LNCaP clone FGC (cell line): ENCODE measurements around the gene B3GNT2.

ENCODE experiments used
- DNase-seq: peaks from one replicate; pipeline ENCODE4 v3.0.0-alpha.2; 2011; ENCODE audit warnings: low read depth
- H3K4me3 ChIP-seq: 2 replicates; pipeline ENCODE4 v1.5.1; 2011; ENCODE audit warnings: mild to moderate bottlenecking, low read depth, low read length, control low read depth
- TF ChIP-seq, protein P1 (sequence below): IDR thresholded peaks from 2 replicates; pipeline ENCODE4 v1.5.1; 2012; ENCODE audit warnings: mild to moderate bottlenecking; ENCODE audit not compliant: control insufficient read depth, insufficient read depth; ENCODE audit errors: extremely low read depth

The B3GNT2 gene

DNA sequence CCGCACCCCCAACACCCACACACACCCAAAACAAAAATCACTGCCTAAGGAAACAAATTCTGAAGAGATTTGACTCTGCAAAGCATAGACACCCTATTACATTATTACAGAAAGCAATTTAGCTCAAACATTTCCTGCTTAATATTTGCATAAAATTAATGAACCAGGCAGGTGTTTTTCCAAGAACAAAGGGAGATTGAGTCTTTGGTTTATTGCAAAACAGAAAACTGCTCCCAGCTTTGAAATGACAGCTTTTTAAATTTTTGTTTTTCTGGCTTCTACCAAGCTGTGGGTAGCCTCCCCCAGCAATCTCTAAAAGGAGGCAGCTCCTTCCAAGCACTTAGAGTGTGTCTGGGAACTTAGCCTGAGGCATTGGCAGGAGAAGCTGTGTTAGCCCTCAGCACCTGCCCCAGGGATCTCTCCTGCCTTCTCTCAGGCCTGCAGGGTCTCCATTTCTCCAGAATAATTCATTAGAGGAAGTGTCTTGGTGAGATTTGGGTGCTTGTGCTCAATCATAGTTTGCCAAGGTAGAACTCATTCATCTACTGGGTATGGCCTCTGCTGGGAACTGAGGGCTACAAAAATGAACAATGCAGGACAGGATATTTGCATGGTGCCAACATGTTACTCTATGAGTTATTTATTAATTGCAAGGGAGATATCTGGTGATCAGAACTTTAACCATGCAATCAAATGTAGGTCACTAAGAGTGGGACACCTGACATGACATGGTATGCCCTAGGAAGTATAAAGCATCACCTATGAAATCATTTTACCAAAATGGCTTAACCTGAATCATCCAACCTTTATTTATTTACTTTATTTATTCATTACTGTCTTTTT is 58.7 kb downstream of the B3GNT2 start:
- TF ChIP-seq, protein P1, sequence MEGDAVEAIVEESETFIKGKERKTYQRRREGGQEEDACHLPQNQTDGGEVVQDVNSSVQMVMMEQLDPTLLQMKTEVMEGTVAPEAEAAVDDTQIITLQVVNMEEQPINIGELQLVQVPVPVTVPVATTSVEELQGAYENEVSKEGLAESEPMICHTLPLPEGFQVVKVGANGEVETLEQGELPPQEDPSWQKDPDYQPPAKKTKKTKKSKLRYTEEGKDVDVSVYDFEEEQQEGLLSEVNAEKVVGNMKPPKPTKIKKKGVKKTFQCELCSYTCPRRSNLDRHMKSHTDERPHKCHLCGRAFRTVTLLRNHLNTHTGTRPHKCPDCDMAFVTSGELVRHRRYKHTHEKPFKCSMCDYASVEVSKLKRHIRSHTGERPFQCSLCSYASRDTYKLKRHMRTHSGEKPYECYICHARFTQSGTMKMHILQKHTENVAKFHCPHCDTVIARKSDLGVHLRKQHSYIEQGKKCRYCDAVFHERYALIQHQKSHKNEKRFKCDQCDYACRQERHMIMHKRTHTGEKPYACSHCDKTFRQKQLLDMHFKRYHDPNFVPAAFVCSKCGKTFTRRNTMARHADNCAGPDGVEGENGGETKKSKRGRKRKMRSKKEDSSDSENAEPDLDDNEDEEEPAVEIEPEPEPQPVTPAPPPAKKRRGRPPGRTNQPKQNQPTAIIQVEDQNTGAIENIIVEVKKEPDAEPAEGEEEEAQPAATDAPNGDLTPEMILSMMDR, result no peak
- no peak for DNase-seq
- H3K4me3 ChIP-seq, result no peak overlapping the region

DNA sequence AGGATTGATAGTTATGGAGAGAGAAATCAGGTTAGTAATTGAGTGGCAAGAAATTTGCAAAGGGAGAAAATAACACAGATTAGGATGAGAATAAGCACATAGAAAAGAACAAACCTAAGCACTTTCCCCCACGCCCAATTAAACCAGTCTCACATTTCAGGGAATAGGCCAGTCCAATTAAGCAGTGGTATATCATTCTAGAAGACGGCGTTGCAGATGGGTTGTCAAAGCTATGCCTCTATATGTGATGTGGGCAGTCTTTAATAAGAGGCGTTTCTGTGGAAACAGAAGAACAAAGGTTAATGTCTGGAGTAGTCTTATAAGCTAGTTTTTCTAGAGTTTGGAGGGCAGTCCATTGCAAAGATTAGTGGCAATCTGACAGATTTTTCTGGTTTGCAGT is 61.6 kb downstream of the B3GNT2 start:
- H3K4me3 ChIP-seq, result no peak overlapping the region
- DNase-seq, result no peak
- TF ChIP-seq, protein P1, result no peak

DNA sequence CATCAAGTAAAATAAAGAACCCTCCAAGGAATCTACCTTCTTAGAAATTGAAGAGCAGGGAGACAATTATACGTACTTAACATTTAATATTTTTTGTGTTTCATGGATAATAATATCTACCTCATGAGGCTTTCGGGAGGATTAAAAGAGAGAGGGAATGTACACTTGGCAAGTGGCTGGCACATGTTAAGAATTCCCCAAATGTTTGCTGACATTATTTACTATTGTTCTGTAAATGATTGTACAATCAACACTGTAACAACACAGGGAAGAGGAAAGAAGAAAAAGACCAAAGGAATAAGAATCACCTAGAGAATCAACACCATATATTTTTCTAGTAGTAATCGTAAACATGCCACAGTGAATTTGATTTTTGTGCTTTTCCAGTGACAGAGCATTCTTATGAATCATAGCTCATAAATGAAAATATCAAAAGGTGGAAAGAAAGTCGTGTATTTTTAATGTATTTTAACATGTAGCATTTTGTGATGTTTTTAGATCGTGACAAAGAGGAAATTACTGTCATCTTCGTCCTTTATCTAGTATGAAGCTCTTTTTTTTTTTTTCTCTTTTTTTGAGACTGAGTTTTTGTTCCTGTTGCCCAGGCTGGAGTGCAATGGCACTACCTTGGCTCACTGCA is 67.3 kb downstream of the B3GNT2 start:
- no peak overlapping the region for H3K4me3 ChIP-seq
- TF ChIP-seq, protein P1, result no peak
- DNase-seq, result peak; percentile 17

DNA sequence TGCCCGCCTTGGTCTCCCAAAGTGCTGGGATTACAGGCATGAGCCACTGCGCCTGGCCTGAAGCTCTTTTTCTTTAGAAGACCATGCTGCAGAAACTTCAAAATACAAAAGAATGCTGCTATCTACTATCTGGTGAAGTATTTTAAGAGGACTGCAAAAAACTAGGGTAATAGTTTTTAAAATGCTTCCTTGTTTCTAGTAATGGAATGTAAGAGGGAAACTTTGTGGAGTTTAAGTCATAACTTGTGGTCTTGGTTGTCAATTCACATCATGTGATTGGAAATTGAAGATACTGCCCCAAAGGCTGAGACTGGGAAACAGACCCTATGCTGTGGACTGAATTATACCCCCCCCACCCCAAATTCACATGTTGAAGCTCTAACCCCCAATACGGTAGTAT is 68.3 kb downstream of the B3GNT2 start:
- TF ChIP-seq, protein P1, result no peak
- H3K4me3 ChIP-seq, result no peak overlapping the region
- no peak for DNase-seq

DNA sequence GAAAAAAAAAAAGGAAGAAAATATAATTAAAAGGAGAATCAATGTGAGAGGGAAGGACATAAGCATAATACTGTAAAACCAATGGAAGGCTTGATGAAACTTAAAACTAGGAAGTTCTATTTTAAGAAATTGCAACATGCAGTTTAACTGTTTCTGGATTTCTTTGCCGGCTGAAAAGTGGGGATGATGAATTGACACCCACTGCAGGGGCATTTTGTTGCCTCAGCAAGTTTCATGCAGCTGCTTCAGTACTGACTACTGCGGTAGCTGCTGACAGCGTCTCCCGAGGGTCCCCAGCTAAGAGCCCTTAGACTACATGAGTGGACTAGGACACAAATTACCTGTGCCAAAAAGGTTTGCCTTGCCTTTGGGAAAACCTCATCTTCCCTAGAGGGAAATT is 69.2 kb downstream of the B3GNT2 start:
- no peak overlapping the region for H3K4me3 ChIP-seq
- TF ChIP-seq, protein P1, result no peak
- no peak for DNase-seq

DNA sequence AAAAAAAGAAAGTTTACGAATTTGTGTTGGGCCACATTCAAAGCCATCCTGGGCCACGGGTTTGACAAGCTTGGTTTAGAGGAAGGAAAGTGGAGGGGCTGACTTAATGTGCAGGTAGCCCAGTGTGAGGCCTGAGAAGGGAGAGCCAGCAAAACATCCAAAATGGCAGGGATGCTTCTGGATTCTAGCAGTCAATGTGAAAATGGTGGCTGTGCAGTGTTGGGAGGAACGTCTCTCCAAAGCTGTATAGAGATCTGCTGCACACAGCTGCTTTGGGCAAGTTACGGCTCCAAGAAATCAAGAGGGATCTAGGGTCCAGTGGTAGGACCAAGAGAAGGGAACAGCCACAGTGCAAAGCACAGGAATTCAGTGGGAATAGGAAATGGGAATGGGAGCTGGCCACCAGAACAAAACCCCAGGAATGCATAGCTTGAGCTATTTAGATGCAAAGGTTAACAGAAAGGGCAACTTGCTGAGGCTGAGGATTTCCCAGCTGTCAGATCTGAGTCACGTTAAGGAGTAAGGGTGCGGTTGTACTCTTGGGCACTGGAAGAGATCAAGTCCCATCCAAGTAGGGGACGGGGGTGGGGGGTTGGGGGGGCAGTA is 70.6 kb downstream of the B3GNT2 start:
- no peak overlapping the region for H3K4me3 ChIP-seq
- TF ChIP-seq, protein P1, result no peak
- no peak for DNase-seq
